ENCODE measurements around the gene GPR155.

- no peak for TF ChIP-seq THAP12 (CRISPR knock-in tag; IDR thresholded peaks at IDR 0.05)
- TF ChIP-seq ZNF696 (CRISPR knock-in tag; conservative IDR thresholded peaks at IDR 0.05): no peak
- TF ChIP-seq CTCF (IDR thresholded peaks at IDR 0.05 in 2 of 3, conservative IDR thresholded peaks at IDR 0.05 in 1 of 3; ENCODE audit: insufficient read depth in 2 of 3, low read depth in 1 of 3, low read length in 3 of 3): no peak
Observed at GRCh38 chr2:174535757-174536703, 49.2 kb upstream of the GPR155 start.

Measured in K562 (cell line).